SK-MEL-5 (cell line): Measurements from ENCODE around the gene FOXA3. TPM values are rescaled to one million over a fixed set of nuclear protein-coding genes. Genes with fewer than 3 reads are reported as not detected.
A peak's percentile ranks its signal among the peaks of the same experiment; 100 is the strongest.

ENCODE experiments used
- DNase-seq: peaks from one replicate; pipeline ENCODE4 v3.0.0-alpha.2; 2016; ENCODE audit warnings: low read depth, low spot score
- in situ Hi-C: cut with HindIII; loops from 2 replicates; pipeline ENCODE4 v1.10.0; 2016; ENCODE audit warnings: low sequenced_read_pairs, high pct_unique_total_duplicates, low pct_unique_long_range_greater_than_20kb
- total RNA-seq: library from RNA; depleted of rRNA; stranded (reverse); fragments of >200 nt; shearing (Covaris generic); gene quantifications from 2 replicates; pipeline ENCODE4 v1.2.3, GENCODE V29; 2014

The FOXA3 gene
- total RNA-seq, 1 experiment from 2014 or later: not detected

DNA sequence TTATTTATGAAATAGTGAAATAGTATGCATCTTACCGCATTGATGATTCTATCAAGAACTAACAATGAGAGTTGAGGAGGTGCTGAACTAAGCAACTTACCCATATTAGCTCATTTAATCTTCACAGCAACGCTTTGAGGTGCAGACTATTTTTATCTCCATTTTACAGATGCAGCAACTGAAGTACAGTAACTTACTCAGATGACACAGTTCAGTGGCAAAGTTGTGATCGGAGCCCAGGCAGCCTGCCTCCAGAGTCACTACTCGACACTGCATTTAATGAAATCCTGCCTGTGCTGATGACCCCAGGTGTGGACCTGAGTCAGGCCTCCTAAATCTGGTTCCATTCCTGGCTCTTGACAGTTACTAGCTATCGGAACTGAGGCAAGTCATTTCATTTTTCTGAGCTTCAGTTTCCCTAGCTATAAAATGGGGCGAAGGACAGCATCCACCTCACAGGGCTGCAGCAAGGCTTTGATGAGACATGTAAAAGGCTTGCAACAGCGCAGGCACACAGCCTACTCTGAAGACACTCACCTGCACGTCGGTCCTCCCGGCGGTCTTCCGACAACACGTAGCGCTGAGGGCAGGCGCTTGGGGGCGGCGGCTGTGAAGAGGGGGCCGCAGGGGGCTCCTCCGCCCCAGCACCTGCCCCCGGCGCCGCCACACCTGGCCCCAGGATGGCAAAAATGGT, 36.8 kb downstream of the FOXA3 start:
- in situ Hi-C loops: no loop called here
- no peak for DNase-seq

DNA sequence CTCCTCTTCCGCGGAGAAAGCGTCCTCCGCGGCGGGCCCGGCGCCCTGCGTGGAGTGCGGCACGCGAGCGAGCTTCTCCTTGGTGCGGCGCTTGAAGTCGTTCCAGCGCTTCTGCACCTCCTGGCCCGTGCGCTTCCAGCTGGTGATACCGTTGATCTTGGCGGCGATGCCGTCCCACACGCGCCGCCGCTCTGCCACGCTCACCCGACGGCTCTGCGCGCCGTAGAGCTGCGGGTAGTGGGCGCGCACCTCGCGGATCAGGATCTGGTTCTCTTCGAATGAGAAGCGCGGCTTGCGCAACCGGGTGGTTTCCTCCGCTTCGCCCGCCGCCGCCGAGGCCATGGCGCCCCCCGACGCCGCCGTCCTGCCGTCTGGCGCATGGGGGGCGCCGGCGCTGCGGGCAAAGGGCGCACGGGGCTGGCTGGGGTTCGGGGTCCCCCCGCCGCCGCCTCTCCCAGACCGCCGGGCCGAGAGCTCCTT, 37.3 kb downstream of the FOXA3 start:
- in situ Hi-C loops: no loop called here
- no peak for DNase-seq

- in situ Hi-C loops: no loop called here
- no peak for DNase-seq
Measured at GRCh38 chr19:45901912-45902650, 38.0 kb downstream of the FOXA3 start, which contains the start of gene MYPOP. MYPOP (minus strand) TSS chr19:45902613; CDS start chr19:45901773, 840 bp downstream.

GRCh38 chr19:45902651-45903625, 38.8 kb downstream of the FOXA3 start:
- in situ Hi-C loops: no loop called here
- DNase-seq: peak; percentile 96

- in situ Hi-C loops: no loop called here
- no peak for DNase-seq
Measured at GRCh38 chr19:45905011-45905410, 40.9 kb downstream of the FOXA3 start.

DNA sequence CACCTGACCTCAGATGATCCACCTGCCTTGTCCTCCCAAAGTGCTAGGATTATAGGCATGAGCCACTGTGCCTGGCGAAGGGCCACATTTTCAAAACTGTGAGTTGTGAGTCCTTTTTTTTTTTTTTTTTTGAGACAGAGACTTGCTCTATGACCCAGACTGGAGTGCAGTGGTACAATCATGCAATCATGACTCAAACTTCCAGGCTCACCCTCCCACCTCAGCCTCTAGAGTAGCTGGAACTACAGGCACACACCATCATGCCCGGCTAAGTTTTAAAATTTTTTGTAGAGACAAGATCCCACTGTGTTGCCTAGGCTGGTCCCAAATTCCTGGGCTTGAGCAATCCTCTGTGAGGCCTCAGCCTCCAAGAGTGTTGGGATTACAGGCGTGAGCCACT, 42.1 kb downstream of the FOXA3 start:
- no peak for DNase-seq
- in situ Hi-C loops: no loop called here

GRCh38 chr19:45908956-45909355, 44.8 kb downstream of the FOXA3 start:
- in situ Hi-C loops: no loop called here
- DNase-seq: no peak

- DNase-seq: no peak
- in situ Hi-C loops: no loop called here
Measured at GRCh38 chr19:45911291-45911690, 47.2 kb downstream of the FOXA3 start.

GRCh38 chr19:45913874-45914830, 50.0 kb downstream of the FOXA3 start, which contains the start of gene NANOS2:
NANOS2 (minus strand) TSS chr19:45914778; CDS start chr19:45914693, 85 bp downstream.
- in situ Hi-C loops: no loop called here
- DNase-seq: peak; percentile 47

DNA sequence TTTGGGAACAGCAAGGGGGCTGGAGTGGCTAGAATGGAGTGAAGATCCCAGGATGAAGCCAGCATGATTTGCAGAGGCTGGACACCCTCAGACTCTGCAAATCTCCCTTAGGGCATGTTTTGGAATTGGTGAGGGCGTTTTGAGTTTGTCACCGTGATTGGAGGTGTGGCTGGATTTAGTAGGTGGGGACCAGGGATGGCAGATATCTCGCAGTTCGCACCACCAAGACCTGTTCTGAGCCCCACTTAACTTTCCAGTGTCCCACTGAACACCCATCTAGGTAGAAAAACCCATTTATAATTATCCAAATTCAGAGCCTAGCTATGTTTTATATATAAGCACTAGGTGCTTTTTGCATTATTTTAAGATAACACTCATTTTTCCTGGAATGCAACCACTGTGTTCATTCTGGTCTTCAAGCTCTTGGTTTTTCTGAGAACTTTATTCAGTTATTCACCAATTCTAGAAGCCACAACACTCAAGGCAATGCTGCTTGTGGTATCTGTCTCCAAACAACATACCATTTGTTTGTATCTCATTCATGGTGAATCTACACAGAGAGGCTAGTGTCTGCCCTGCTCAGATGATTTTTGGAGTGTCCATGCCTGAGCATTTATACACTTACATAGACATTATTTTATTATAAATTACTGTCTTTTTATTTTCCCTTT, 53.4 kb downstream of the FOXA3 start:
- in situ Hi-C loops: no loop called here
- peak; percentile 93 for DNase-seq

DNA sequence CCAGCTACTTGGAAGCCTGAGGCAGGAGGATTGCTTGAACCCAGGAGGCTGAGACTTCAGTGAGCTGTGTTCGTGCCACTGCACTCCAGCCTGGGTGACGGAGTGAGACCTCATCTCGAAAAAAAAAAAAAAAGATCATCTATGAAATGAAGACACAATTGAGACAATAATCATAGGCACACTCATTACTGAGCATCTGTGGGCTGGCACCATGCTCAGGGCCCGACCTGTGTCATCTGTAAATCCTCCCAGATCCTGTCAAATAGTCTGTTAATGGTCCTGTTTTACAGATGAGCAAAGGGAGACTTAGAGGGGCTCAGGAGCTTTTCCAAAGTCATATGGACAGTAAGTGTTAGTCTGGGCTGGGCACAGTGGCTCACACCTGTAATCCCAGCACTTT, 54.6 kb downstream of the FOXA3 start:
- in situ Hi-C loops: no loop called here
- DNase-seq: no peak

- DNase-seq: peak; percentile 65
- in situ Hi-C loops: no loop called here
Measured at GRCh38 chr19:45919678-45920077, 55.6 kb downstream of the FOXA3 start.

- DNase-seq: no peak
- in situ Hi-C loops: no loop called here
Measured at GRCh38 chr19:45920458-45920857, 56.3 kb downstream of the FOXA3 start.

DNA sequence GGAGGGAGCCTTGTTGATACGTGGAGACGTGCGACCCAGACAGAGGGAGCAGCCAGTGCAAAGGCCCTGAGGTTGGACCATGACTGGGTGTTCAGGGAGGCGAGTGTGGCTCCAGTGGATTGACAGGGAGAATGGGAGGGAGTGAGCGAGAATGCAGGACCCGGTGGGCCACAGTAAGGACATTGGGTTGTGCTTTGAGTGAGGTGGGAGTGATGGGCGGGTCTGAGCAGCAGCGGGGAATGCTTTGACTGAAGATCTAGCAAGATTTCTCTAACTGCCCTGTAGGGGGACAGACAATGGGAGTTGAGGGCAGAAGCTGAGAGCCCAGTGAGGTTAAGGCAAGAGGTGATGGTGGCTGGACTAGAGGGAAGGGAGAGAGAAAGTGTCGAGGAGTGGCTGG, 58.2 kb downstream of the FOXA3 start:
- in situ Hi-C loops: no loop called here
- peak; percentile 67 for DNase-seq
